ENCODE results near the gene ANKRD24.
"Not testable (repeated sequence)": the region's sequence is repeated elsewhere in the genome, so short reads cannot be mapped to it uniquely, and the experiment has no call there.

ANKRD24 gene

DNA sequence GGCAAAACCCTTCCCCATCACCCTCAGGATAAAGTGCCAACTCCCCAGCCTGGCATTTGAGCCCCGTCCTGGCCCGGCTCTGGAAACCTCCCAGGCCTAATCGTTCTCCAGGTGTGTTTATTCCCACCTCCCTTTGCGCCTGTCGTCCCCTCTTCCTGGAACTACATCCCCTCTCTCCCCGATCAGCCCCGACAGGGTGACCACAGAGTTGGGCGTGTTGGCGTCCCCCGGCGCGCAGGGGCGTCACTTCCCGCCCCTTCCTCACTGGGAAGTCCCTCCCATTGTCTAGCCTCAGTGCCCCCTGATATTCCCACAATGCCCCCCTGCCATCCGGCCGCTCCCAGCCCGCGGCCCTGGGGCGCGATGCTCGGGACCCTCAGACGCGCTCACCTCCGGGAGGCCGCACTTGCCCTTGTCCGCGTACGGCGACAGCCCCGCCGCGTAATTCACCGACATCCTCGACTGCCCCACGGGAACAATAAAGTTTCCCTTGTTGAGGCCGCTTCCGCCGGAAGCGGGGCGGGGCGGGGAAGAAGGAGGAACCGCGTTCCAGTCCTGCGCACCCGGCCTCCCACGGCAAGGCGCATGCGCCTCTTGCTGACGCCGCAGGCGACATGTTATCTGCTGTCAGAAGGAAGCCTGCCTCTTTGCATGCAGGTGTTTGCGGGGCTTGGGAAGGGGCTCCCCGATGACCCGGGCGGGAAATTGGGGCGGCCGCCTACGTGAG lies at the start of gene ANKRD24, which contains the start of gene SIRT6:
Gene ANKRD24, plus strand, starts transcription at position 606 of the 727 bp plus-strand sequence. CDS start 3,737 bp downstream, outside the sequence.
Gene SIRT6, minus strand, starts transcription at position 480 of the 727 bp plus-strand sequence. Its CDS starts 24 bp downstream, at position 456.
- Histone ChIP-seq H3K9ac (ENCODE audit: insufficient read length) (peak within 1 kb of the TSS; percentile 90), H3K27ac (peak within 1 kb of the TSS; percentile 38; the same call in 1 of the 2 replicates), H3K4me3 (peak within 1 kb of the TSS; percentile 82), H3K9me3 (ENCODE audit: low read depth, low read length) (no peaks in the 10 kb centered on the region), H3K36me3 (ENCODE audit: insufficient read depth, low read length) (peaks cover 7% of the 10 kb centered on the region; the same call in 1 of the 2 replicates)
- peak; percentile 72 for DNase-seq (ENCODE audit: low read depth, low spot score)
- TF ChIP-seq POLR2AphosphoS5 (IDR thresholded peaks at IDR 0.05; ENCODE audit: borderline replicate concordance, low read depth, low read length) (peak; percentile 77), FOXP2 (optimal IDR thresholded peaks at IDR 0.05; ENCODE audit: control extremely low read depth, extremely low read length, insufficient read depth) (peak; percentile 37), EZH2 (IDR thresholded peaks at IDR 0.05) (no peak)

DNA sequence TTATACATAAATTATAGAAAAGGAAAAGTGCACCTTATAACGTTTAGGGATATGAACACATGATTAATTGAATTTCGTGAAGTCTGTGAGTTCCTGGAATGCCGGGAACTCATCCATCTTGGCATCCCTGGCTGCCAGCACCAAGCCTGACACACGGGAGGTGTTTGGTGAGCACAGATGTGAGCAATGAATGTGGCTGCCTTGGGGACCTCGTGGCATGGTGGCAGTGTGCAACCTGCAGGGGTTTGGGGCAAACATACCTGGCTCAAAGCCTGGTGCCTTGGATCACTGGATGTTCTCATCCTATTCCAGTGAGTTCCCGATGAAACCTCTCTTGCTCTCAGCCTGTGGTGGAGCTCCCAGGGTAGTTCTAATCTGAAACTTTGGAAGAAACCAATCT lies 48.1 kb upstream of the ANKRD24 start:
- Histone ChIP-seq H3K9me3 (ENCODE audit: low read depth, low read length) (no peaks in the 10 kb centered on the region), H3K36me3 (ENCODE audit: insufficient read depth, low read length) (no peaks in the 10 kb centered on the region), H3K27ac (no peak overlapping the region), H3K9ac (ENCODE audit: insufficient read length) (no peak overlapping the region), H3K4me3 (no peak overlapping the region)
- no peak for TF ChIP-seq EZH2 (IDR thresholded peaks at IDR 0.05)
- no peak for TF ChIP-seq POLR2AphosphoS5 (IDR thresholded peaks at IDR 0.05; ENCODE audit: borderline replicate concordance, low read depth, low read length)
- no peak for TF ChIP-seq FOXP2 (optimal IDR thresholded peaks at IDR 0.05; ENCODE audit: control extremely low read depth, extremely low read length, insufficient read depth)
- DNase-seq (ENCODE audit: low read depth, low spot score), result no peak

- not testable (repeated sequence) for H3K36me3 ChIP-seq (ENCODE audit: insufficient read depth, low read length); H3K4me3 ChIP-seq; DNase-seq (ENCODE audit: low read depth, low spot score); H3K9ac ChIP-seq (ENCODE audit: insufficient read length); H3K9me3 ChIP-seq (ENCODE audit: low read depth, low read length); H3K27ac ChIP-seq
These were observed 47.1 kb upstream of the ANKRD24 start for GRCh38 chr19:4135386-4135785.

GRCh38 chr19:4136680-4137088 lies 45.8 kb upstream of the ANKRD24 start:
- no peaks in the 10 kb centered on the region for H3K36me3 ChIP-seq (ENCODE audit: insufficient read depth, low read length)
- no peak overlapping the region for H3K9ac ChIP-seq (ENCODE audit: insufficient read length)
- DNase-seq (ENCODE audit: low read depth, low spot score), result no peak
- no peaks in the 10 kb centered on the region for H3K9me3 ChIP-seq (ENCODE audit: low read depth, low read length)
- no peak overlapping the region for H3K4me3 ChIP-seq
- TF ChIP-seq POLR2AphosphoS5 (IDR thresholded peaks at IDR 0.05; ENCODE audit: borderline replicate concordance, low read depth, low read length), result no peak
- no peak for TF ChIP-seq FOXP2 (optimal IDR thresholded peaks at IDR 0.05; ENCODE audit: control extremely low read depth, extremely low read length, insufficient read depth)
- TF ChIP-seq EZH2 (IDR thresholded peaks at IDR 0.05), result no peak
- H3K27ac ChIP-seq, result no peak overlapping the region

- H3K27ac ChIP-seq, result no peak overlapping the region
- DNase-seq (ENCODE audit: low read depth, low spot score), result no peak
- H3K9ac ChIP-seq (ENCODE audit: insufficient read length), result no peak overlapping the region
- TF ChIP-seq EZH2 (IDR thresholded peaks at IDR 0.05) (no peak), FOXP2 (optimal IDR thresholded peaks at IDR 0.05; ENCODE audit: control extremely low read depth, extremely low read length, insufficient read depth) (no peak), POLR2AphosphoS5 (IDR thresholded peaks at IDR 0.05; ENCODE audit: borderline replicate concordance, low read depth, low read length) (no peak)
- no peak overlapping the region for H3K4me3 ChIP-seq
- no peaks in the 10 kb centered on the region for H3K9me3 ChIP-seq (ENCODE audit: low read depth, low read length)
- no peaks in the 10 kb centered on the region for H3K36me3 ChIP-seq (ENCODE audit: insufficient read depth, low read length)
These were observed 44.0 kb upstream of the ANKRD24 start for GRCh38 chr19:4138445-4138844.

GRCh38 chr19:4139614-4140236 lies 42.8 kb upstream of the ANKRD24 start:
- no peak for DNase-seq (ENCODE audit: low read depth, low spot score)
- no peak for TF ChIP-seq FOXP2 (optimal IDR thresholded peaks at IDR 0.05; ENCODE audit: control extremely low read depth, extremely low read length, insufficient read depth)
- TF ChIP-seq EZH2 (IDR thresholded peaks at IDR 0.05), result no peak
- no peak for TF ChIP-seq POLR2AphosphoS5 (IDR thresholded peaks at IDR 0.05; ENCODE audit: borderline replicate concordance, low read depth, low read length)
- no peak overlapping the region for H3K9ac ChIP-seq (ENCODE audit: insufficient read length)
- no peak overlapping the region for H3K27ac ChIP-seq
- no peaks in the 10 kb centered on the region for H3K9me3 ChIP-seq (ENCODE audit: low read depth, low read length)
- no peaks in the 10 kb centered on the region for H3K36me3 ChIP-seq (ENCODE audit: insufficient read depth, low read length)
- no peak overlapping the region for H3K4me3 ChIP-seq

DNA sequence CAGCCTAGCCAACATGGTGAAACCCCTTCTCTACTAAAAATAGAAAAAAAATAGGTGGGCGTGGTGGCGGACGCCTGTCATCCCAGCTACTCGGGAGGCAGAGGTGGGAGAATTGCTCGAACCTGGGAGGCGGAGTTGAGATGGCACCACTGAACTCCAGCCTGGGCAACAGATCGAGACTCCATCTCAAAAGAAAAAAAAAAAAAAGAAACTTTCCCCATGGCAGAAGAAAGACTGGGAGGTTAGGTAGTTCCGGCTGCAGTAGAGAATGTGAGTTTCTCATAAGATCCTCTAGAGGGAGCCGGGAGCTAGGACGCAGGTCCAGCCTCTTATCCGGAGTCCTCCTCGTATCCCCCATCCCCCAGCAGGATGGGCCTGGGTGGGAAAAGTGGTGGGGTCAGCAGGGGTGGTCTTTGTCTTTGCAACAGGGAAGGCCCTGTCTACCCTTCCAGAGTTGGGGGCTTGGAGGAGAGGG lies 42.2 kb upstream of the ANKRD24 start:
- Histone ChIP-seq H3K36me3 (ENCODE audit: insufficient read depth, low read length) (no peaks in the 10 kb centered on the region), H3K9ac (ENCODE audit: insufficient read length) (no peak overlapping the region), H3K27ac (no peak overlapping the region), H3K4me3 (no peak overlapping the region), H3K9me3 (ENCODE audit: low read depth, low read length) (no peaks in the 10 kb centered on the region)
- TF ChIP-seq FOXP2 (optimal IDR thresholded peaks at IDR 0.05; ENCODE audit: control extremely low read depth, extremely low read length, insufficient read depth), result no peak
- no peak for TF ChIP-seq POLR2AphosphoS5 (IDR thresholded peaks at IDR 0.05; ENCODE audit: borderline replicate concordance, low read depth, low read length)
- TF ChIP-seq EZH2 (IDR thresholded peaks at IDR 0.05), result no peak
- no peak for DNase-seq (ENCODE audit: low read depth, low spot score)

GRCh38 chr19:4142916-4143315 lies 39.6 kb upstream of the ANKRD24 start:
- not testable (repeated sequence) for H3K36me3 ChIP-seq (ENCODE audit: insufficient read depth, low read length); H3K27ac ChIP-seq; H3K9me3 ChIP-seq (ENCODE audit: low read depth, low read length); H3K9ac ChIP-seq (ENCODE audit: insufficient read length); H3K4me3 ChIP-seq; DNase-seq (ENCODE audit: low read depth, low spot score)

Data from SK-N-MC (cell line).